ENCODE data around the gene KCNJ15.

Gene KCNJ15

DNA sequence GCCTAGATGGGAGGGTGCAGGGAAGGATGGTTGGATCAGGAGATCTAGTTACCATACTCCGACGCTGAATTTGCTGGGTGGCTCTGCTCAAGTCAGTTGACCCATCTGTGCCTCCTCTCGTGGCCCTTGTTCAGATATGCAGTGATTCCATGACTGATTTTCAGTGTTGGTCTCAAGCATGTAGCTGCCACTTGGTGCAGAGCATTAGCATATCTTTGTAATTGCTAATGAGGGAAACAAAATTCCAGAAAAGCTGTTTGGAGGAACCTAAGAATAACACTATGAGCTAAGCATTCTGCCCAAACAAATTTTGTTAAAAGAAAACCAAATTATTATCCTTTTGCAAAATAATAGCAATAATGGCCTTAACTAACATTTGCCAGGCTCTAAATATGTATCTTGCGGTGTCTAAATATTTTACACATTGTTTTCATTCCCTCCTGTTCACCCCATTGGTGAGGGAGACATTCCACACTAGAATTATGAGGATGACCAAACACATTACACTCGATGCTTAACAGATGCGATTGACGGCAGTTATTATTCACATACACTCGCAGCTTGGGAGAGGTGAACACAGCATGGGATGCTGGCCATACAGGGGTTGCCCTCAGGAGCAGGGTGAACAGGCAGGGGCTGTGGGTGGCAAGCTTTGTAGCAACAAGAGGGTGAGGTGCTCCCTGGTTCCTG is 69.1 kb downstream of the KCNJ15 start:
- DNase-seq (ENCODE audit: low read depth, low spot score), result no peak

DNA sequence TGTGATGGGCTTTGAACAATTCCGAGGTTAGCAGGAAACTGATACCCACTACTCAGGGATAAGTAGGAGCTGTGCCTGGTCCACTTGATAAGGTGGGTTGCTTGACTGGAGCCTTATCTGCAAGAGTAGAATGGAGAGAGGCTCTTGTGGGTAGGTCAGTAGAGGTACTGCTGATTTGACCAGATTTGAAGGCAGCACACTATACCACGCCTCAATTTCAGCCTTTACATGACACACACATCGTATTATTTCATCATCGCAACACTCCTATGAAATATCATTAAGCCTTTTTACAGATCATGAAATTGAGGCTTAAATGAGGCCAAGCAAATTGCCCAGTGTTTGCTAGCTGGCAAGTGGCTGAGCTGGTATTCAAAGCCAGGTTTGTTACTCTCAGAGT is 69.6 kb downstream of the KCNJ15 start:
- DNase-seq (ENCODE audit: low read depth, low spot score), result no peak

DNA sequence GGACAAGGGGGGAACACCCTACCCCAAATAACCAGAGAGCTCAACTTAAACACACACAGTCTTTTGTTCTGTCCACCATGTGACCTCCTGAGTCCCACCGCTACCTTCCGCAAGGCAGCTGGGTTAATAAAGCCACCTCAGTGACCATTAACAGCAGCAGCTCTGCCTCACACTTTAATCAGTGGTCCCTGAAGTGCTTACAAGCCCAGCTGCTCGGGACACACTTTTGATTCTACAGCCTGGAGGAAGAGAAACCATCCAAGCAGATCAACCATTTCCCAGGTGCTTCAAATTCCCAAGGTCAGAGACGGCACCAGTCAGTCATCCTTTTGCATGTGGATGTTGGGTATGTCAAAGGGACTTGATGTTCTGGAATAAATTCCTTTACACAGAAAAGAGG is 70.1 kb downstream of the KCNJ15 start:
- DNase-seq (ENCODE audit: low read depth, low spot score), result no peak

DNA sequence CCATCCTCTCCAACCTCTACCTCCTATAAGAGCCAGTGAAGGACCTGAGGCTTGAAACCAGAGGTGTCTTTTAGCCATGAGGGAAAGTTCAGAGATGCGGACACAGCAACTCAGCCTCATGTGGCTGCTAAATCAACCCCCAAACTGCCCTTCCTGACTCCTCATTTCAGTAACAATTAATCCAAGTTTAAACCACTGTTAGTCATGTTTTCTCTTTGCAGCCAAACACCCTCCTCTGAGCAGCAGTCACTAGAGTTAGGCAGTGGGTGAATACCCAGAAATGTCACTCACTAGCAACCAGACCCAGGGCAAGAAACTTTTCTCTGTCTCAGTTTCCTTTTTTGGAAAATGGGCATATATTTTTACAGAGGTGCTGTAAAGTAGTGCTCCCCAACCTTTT is 71.2 kb downstream of the KCNJ15 start:
- DNase-seq (ENCODE audit: low read depth, low spot score), result no peak

DNA sequence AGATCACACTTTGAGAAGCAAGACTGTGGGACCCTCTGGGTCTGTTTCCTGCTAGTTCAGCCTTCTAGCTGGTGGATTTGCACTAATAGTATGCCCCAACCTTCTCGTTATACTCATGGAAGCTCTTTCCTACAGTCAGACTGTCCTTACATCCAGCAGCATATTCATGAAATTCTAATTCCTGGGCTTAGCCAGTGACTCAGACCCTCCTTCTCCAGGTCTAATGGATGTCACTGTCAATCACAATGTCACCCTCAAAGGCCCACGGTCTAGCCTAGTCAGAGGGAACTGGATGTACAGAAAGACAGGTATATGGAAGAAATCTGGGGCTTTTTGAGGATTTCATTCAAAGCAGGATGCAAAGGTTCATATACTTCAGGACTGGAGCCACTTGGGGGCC is 72.4 kb downstream of the KCNJ15 start:
- DNase-seq (ENCODE audit: low read depth, low spot score), result no peak

DNA sequence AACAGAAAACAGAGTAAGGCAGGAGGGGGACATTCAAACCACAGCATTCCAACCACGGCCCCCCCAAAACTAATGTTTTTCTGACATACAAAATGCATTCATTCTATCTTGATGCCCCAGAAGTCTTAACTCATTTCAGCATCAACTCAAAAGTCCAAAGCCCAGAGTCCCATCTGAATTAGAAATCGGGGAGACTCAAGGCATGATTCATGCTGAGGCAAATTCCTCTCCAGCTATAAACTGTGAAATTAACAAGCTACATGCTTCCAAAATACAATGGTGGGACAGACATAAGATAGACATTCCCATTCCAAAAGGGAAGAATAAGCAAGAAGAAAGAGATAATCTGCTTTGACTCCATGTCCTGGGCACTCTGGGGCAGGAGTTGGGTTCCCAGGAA is 73.9 kb downstream of the KCNJ15 start:
- DNase-seq (ENCODE audit: low read depth, low spot score), result no peak

DNA sequence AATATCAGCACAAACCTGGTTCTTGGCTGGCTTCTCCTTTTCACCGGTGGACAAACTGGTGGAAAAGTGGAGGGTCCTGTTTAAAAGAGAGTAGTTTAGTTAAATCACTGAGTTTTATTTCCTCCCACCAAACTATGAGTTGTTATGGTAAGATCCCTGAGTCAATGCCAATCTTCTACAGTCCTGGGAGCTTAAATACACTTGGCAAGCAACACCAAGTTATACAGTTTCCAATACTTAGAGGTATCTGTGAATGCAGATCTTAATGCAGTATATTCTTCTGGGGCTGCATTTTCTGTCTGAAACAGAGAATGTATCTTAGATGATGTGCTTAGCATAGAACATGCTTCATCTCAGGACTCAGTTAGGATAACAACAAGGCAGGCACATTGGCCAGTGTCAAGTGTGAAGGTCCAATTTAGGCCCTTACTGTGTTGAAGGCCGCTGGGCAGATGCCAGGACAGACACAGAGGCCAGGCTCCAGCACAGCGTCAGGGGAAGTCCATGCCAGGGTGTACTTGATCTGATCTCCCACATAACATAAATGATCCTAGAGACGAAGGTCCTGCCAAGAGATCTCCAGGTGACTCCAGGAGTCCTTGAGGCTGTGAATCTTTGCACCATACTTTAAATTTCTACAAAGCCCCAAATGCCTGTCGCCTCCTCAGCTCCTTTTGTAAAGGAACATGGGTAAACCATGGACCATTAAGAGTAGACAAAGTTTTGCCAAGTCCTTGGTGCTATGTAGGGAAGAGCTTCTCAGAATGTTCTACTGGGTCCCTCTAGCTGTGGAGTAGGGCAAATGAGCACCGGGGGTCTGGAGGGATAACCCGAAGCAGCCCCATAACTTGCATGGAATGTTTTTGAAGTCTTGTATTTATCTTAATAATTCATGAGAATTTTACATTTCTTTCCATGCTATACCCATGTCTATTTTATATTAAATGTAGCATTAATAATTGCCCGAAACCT is 76.8 kb downstream of the KCNJ15 start:
- DNase-seq (ENCODE audit: low read depth, low spot score), result no peak

DNA sequence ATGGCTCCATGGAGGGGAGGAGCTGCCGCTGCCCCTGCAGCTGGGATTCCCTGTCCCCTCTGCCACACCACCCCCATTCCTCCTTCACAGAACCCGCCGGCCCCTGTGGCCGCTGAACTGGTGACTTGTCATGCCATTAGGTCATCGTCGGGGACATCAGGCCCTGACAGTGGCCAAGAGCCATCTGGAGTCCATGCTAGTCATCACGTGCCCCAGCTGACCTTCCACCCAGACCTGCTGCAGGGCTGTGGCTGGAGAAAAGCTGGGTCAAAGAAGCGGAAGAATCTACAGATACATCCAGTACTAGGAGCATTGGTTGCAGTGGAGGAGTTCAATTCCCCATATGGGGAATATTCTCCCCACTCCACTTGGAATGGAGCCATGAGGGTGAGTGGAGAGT is 78.1 kb downstream of the KCNJ15 start:
- no peak for DNase-seq (ENCODE audit: low read depth, low spot score)

DNA sequence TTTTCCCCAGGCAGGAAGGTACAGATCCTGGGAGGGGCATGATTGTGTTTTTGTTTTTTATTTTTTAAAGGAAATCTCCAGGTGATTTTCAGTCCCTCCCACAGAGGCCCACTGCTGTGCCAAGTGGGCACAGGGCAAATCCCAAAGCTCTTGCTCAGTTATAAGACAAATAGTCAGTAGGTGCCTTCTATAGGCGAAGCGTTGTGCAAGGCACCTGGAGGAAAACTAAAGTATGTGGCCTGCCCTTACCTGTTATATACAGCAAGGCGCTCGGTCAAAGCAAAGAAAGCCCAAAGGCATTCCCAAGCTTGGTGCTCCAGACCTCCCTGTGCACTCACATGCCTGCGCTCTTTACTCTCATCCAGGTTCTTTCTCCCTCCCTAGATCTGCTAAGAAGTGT is 81.0 kb downstream of the KCNJ15 start:
- no peak for DNase-seq (ENCODE audit: low read depth, low spot score)

DNA sequence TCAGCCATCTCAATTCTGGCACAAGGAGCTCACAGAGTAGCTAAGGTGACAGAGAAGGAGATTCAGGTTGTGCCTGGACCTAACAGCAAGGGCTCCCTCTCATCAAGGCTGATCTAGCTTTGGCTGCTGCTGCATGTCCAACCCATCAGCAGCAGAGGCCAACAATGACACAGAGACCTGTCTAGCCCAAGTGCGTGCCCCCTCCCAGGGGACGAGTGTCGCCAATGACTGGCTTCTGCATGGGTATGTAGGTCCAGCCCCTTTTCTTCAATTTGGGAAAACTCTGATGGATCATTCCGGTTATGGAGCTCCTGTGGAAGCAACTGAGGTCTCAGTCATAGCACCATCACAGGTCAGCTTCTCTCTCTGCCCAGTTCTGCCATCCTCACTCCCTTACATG is 83.3 kb downstream of the KCNJ15 start:
- no peak for DNase-seq (ENCODE audit: low read depth, low spot score)

DNA sequence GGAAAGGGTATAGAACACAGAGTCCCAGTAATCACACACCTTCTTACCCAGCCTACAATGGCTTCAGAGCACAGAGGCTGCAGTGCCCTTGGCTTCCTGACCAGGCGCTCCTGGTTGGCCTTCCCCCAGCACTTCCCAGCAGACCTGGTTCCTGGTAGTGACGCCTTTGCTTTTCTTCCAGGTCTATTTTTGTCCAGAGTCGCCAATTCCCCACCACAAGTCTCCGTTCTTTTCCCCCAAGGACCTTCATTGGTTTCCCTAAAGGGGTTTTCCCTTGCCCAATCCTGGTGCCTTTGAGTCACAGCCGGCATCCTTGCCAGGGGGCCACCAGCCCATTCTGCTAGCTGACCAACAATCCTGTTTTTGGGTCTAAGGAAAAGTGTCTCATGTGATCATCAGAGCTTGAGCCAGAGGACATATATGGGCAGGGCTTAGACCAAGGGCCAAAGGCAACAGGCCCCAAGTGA is 84.8 kb downstream of the KCNJ15 start:
- DNase-seq (ENCODE audit: low read depth, low spot score), result no peak

DNA sequence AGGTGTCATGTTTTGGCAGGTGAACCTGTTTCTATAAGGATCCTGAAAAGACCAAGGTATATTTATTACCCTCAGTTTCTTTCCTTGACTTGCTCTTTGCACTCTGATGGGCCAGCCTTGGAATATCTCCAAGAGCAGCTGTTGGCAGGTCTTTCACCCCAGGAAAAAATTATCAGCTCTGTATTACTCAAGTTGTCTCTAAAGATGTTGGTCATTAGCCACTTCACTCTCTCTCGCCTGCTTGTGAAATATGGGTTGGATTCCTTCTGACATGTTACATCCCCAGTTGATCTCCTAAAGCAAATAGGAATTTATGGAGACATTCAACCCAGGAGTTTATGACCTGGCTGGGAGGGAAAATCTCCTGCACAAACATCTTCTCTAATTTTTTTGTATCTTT is 85.9 kb downstream of the KCNJ15 start:
- DNase-seq (ENCODE audit: low read depth, low spot score), result no peak

DNA sequence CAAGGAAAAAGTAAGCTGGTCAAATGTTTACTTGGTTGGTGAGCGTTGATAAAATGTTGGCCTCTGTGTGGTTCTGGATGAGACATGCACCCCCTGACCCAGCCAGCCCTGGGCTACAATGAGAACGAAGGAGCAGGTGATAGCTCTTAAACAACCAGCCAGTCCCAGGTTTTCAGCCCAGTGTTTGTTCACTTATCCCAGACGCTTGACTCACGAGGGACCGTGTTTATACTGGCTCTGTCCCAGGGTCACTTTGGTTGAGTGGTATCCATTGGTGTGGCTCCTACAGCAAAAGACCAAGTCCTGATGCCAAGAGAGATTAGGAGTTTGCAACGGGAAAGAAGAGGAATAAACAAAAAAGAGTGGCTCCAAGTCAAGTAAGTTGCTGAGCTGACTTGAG is 86.9 kb downstream of the KCNJ15 start:
- no peak for DNase-seq (ENCODE audit: low read depth, low spot score)

DNA sequence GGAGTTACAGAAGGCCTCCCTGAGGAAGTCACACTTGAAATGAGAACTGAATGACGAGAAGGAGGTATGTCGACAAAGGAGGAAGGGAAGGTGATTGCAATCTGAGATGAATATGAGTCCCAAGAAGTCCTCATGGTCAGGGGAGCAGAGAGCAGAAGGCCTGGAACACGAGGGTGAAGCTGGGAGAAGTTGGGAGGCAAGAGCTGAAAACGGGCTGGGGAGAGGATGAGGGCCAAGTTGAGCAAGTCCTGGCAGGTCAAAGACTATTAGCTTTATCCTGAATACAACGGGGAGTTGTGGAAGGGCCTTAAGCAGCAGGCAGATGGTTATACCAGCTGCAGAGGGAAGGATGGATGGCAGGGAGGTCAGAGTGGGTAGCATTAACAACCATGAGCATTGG is 89.5 kb downstream of the KCNJ15 start:
- no peak for DNase-seq (ENCODE audit: low read depth, low spot score)

DNA sequence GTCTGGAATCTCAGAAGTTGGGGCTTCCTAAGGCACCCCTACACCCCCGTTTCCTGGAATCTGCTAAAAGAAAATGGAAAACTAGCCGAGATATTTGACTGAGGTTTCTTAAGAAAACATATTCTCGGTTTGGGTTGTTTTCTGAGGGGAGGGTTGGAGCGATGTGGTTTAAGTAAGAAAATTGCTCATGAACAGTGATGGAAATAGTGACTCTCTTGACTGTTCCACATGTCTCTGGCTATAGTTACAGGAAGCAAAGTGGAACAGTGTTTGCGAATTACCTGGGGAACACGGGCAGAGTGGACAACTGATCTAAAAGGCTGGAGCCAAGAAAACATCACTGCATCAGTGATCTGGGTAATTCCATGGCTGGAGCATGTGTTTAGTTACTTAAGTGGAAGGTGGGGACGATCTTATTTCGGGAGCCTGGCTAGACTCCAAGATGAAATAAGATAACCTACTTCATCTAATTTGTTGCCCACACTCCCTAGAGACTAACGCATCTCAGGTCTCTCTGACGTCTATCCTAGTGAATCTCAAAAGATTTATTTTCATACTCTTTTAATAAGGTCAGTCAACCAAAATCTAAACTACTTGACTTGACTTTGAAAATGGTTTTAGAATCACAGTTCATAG is 92.4 kb downstream of the KCNJ15 start:
- peak; percentile 46 for DNase-seq (ENCODE audit: low read depth, low spot score)

DNA sequence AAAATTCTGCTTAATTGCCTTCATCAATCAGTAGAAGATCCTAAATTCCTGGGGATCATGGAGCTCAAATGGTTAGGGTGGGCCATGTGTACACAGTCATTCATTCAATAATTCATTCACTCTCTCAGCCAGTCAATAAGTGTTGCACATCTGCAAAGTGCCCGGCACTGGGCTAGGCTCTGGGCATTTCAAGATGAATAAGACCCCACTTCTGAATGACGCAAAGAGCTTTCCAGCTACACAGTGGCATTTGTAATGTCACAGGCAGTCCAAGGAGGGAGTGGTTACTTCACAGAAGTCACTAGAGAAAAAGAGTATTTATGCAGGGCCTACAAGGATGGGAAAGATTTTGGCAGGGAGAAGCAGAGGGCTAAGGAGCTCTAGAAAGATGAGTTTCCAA is 93.2 kb downstream of the KCNJ15 start:
- no peak for DNase-seq (ENCODE audit: low read depth, low spot score)

DNA sequence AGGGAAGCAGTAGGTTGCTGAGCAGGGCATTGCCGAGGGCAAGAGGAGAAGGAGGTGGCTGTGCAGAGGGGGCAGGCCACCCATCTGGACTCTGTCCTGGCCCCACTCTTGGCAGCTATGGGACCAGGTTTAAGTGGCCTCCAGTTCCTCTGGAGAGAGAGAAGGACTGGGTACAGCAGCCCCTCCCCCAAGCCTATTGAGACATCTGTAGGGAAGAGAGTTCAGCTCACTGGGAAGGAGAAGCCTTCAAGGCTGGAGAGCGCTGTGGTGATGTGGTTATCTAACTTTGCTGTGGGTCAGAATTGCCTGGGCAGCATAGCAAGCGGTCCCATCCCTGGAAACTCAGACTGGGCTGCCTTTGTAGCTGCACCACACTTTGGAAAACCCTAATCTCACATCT is 93.9 kb downstream of the KCNJ15 start:
- DNase-seq (ENCODE audit: low read depth, low spot score), result no peak

DNA sequence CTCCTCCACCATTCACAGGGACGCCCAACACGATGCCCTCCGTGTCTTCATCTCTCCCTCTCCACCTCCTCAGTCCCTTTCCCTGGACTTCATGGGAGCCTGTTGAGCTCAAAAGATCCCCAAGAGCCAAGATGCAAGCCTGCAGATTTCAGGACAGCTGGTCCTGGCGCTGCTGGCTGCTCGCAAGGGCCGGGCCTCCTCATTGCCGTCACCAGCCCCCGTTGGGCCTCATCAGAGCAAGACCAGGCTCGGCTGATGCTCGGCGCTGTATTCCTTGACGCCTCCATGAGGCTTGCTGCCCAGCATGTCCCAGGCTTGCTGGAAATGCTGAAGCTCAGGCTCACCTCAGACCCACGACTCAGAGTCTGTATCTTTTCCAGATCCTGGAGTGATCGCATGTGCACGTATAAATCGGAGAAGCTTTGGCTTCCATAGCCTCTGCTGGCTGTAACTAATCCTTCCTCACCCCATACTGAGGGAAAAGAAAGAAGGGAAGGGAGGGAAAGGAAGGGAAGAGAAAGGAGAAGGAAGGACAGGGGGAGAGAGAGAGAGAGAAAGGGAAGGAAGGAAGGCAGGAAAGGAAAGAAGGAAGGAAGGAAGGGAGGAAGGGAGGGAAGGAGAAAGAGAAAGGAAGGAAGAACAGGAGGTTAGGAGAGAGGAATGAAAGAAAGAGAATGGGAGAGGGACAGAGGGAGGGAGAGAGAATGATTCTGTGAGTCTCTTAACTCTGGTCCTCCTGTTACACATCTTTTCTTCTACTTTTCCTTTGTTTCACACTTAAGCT is 94.6 kb downstream of the KCNJ15 start:
- no peak for DNase-seq (ENCODE audit: low read depth, low spot score)

DNA sequence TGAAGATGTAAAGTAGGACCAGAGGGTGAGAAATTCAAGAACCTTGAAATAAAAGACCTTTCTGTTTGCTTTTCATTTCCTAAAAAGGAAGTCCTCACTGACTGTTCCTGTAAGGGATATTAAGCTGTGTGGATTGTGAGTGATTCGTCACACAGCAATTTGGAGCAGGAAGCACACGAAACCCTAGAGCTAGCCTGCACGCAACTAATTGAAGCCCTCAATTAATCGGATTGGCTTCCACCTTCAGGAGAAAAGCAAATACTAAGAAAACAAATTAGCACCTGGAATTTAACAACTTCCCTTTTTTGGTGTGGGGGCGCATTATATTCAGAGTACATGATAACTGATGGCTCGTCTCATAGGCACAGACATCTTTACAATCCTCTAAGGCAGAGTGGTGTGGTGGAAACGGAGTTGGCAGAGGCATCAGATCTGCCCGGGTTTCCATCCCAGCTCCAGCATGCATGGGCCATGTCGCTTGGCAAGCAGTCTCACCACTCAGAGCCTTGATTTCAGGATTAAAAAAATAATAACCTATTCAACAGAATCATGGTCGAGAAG is 95.2 kb downstream of the KCNJ15 start:
- DNase-seq (ENCODE audit: low read depth, low spot score), result no peak

DNA sequence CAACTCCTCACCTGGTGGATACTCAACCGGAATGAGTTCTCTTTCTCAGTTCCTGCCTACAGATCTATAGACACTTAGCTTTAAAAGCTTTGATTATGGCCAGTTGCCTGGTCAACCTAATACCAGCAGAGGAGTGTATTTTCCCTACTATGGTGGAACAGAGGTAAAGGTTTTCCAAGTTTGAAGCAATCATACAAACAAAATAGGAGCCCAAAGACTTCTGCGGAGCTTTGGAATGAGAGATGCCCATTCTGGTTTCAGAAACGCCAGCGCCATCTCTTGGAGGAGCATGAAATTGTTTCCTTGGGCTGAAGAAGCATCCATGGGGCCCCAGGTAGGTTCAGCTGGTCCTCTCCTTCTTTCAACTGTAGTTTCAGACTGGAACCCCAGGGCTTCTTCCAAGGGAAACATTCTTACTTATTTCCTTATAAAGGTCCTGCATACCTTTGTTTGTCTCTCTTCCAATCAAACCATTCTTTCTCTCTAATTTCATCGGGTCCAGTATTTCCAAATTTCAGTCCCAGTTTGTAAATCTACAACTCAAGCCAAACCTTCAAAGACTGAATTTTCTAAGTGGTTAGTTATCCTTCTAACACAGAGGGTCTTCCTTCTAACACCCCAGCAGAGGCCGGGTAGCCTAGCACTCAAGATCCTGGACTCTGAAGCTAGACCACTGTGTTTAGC is 95.9 kb downstream of the KCNJ15 start:
- no peak for DNase-seq (ENCODE audit: low read depth, low spot score)

DNA sequence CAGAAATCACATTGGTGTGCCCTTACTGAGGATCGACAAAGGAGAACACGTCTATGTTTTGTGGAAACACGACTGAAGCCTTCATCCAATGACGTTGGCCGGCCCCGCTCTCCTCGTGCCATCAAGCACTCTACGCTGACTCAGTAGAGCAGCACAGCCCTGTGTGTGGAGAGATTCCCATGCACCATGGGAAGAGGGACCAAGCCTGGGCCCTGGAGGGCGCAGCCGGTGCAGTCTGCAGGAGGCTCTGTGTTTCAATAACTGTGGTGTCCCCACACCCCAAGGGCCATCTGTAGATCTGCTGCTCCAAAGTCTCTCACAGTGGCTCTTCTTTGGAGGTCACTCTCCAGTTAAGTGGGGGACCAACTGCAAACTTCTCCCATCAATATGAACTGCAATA is 97.4 kb downstream of the KCNJ15 start:
- no peak for DNase-seq (ENCODE audit: low read depth, low spot score)
